AG10803 (cell line): Measurements from ENCODE around the gene FGF6.

Experiments
- DNase-seq: peaks from one replicate; pipeline ENCODE4 v3.0.0; 2010; ENCODE audit warnings: low read depth
- H3K4me3 ChIP-seq: 2 replicates; pipeline ENCODE4 v1.5.1; 2011; ENCODE audit warnings: mild to moderate bottlenecking, low read length, control low read depth
- TF ChIP-seq, protein P1 (sequence below): conservative IDR thresholded peaks from 2 replicates; pipeline ENCODE4 v1.5.1; 2011; ENCODE audit warnings: mild to moderate bottlenecking, low read length, control low read depth, inconsistent platforms

Gene FGF6

DNA sequence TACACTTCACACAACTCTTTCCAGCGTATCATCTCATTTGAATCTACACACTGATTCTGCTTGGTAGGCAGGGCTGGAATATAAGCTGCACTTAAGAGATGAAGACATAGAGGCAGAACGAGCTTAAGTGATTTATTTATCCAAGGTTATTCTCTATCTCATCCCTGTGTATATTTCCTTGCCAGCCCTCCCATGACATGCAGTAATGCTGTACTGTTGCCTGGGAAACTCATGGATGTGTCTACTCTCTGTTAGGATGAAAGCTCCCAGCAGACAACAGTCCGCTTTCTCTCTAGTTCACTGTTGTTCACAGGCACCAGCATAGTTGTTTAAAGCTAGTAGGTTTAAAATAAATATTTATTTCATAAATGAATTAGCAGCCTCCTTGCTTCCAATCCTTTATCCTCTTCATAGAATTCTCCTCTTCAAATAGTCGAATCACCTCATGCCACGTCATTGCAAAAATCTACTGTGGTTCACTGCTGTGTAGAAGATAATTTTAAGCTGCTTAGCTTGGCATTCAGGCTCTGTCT lies 25.4 kb downstream of the FGF6 start:
- TF ChIP-seq, protein P1, sequence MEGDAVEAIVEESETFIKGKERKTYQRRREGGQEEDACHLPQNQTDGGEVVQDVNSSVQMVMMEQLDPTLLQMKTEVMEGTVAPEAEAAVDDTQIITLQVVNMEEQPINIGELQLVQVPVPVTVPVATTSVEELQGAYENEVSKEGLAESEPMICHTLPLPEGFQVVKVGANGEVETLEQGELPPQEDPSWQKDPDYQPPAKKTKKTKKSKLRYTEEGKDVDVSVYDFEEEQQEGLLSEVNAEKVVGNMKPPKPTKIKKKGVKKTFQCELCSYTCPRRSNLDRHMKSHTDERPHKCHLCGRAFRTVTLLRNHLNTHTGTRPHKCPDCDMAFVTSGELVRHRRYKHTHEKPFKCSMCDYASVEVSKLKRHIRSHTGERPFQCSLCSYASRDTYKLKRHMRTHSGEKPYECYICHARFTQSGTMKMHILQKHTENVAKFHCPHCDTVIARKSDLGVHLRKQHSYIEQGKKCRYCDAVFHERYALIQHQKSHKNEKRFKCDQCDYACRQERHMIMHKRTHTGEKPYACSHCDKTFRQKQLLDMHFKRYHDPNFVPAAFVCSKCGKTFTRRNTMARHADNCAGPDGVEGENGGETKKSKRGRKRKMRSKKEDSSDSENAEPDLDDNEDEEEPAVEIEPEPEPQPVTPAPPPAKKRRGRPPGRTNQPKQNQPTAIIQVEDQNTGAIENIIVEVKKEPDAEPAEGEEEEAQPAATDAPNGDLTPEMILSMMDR: no peak
- no peak overlapping the region for H3K4me3 ChIP-seq
- DNase-seq: no peak

DNA sequence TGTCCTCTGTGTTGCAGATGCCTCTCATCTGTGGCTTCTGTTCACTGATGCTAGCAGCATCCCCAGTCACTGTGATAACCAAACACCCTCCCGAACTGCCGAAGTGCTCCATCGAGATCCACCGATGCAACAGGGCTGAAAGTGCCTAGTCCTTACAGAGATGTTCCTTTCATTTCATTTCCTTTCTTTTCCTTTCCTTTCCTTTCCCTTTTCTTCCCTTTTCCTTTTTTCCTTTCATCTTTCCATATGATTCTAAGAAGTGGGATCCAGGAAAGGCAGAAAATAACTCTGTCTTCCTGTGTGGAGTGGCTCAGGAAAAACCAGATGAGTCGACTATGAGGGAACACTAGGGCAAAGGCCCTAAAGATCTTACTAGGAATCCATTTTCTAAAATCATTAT lies 26.7 kb downstream of the FGF6 start:
- TF ChIP-seq, protein P1: no peak
- no peak overlapping the region for H3K4me3 ChIP-seq
- no peak for DNase-seq

DNA sequence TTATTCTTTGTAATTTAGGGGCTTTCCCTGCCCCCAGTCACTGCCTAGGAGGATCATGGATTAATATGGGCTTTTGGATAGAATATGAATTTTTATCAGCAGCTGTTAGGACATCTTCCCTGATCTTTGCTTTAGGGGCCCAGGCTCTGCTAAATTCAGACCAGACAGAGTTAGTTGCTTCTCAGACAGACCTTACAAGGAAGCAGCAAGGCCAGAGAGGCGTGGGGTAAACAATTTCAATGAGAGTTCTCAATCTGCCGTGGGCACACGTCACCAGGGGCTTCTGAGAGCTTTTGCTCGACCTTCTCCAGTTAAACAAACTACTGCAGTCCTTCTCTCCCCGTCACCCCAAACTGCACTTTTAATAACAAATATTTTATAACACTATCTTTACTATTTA lies 27.7 kb downstream of the FGF6 start:
- TF ChIP-seq, protein P1: no peak
- no peak for DNase-seq
- H3K4me3 ChIP-seq: no peak overlapping the region

DNA sequence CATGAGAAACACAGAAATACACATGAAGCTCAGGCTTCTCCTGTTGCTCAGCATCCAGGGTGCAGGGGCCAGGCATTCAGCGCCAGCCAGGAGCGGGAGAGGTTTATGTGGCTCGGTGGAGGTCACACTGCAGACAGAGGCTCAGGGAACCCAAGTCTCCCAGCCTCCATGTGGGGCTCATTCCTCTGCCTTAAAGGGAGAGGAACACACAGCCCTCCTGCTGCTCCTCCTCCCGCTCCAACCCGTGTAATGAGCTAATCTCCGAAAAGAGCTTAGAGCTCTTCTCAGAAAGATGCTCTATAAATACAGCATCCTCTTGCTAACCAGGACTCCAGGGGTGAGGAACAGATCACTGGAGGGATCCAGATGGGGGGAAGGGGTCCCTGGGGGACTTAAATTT lies 28.2 kb downstream of the FGF6 start:
- TF ChIP-seq, protein P1: no peak
- no peak for DNase-seq
- no peak overlapping the region for H3K4me3 ChIP-seq

DNA sequence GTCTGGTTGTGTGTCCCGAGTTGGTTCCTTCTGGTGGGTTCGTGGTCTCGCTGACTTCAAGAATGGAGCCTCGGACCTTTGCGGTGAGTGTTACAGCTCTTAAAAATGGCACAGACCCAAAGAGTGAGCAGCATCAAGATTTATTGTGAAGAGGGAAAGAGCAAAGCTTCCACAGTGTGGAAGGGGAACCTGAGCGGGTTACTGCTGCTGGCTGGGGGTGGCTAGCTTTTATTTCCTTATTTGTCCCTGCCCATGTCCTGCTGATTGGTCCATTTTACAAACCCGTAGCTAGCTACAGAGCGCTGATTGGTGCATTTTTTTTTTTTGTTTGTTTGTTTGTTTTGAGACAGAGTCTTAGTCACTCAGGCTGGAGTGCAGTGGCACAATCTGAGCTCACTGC lies 29.3 kb downstream of the FGF6 start:
- DNase-seq: no peak
- H3K4me3 ChIP-seq: no peak overlapping the region
- TF ChIP-seq, protein P1: no peak

DNA sequence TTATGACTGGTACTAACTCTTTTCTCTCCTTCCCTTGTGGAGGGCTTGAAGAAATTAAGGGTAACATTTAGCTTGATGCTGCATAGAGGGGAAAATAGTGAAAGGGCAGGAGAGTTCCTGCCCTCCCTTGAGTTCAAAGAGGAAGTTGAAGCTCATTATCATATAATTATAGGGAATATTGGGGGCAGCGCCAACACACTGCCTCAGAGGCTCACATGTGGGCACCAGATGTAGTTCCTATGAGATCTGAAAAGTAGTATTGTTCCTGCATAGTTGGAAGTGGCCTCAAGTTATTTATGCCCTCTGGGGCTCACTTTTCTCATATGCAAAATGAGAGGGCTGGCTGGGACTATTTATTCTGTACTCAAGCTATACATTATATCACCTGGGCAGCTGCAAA lies 33.1 kb downstream of the FGF6 start:
- H3K4me3 ChIP-seq: no peak overlapping the region
- DNase-seq: peak; percentile 15
- TF ChIP-seq, protein P1: no peak

DNA sequence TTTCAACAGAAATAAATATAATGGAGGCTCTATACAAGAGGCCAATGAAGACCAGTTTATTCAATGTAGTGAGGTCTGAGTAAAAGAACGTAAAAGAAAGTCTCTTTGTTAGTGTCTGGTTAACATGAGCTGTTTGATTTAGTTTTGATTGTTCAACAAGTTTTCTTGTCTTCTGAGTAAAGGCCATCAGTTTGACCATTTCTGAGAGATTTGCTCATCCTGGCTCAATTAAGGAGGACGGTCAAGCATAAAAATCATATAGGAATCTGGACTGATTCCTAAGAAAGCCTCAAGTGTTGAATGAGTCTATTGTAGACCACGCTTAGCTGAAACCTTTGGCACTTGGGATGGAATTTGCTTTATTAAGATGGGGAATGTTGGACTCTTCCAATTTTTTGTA lies 33.6 kb downstream of the FGF6 start:
- no peak for DNase-seq
- no peak overlapping the region for H3K4me3 ChIP-seq
- TF ChIP-seq, protein P1: no peak
